ENCODE data around the gene DDO. TPM values are rescaled to one million over a fixed set of nuclear protein-coding genes. Genes with fewer than 3 reads are reported as not detected.
A peak's percentile ranks its signal among the peaks of the same experiment; 100 is the strongest.

Gene DDO
- total and polyA plus RNA-seq, 2 of the 4 experiments (the other 2 are of a cell fraction), result 0.15 to 0.18 TPM

- Histone ChIP-seq H3K36me3 (ENCODE audit: control insufficient read depth, insufficient read depth, low read length) (no peaks in the 10 kb centered on the region), H4K20me1 (ENCODE audit: insufficient read depth, low read length) (no peaks in the 10 kb centered on the region), H3K18ac (ENCODE audit: low read depth, low read length) (no peak overlapping the region), H2BK5ac (ENCODE audit: low read depth, low read length, poor library complexity, severe bottlenecking) (no peak overlapping the region), H3K27me3 (ENCODE audit: control insufficient read depth, insufficient read depth, low read length) (peaks cover 2% of the 10 kb centered on the region), H3K9me1 (ENCODE audit: insufficient read depth, low read length) (0 out of 2 replicates have a peak, but pooled peaks cover 3% of the 10 kb centered on the region), H3K23ac (ENCODE audit: low read depth, low read length) (no peak overlapping the region), H2BK20ac (ENCODE audit: low read depth, low read length) (no peak overlapping the region), H3K4me2 (ENCODE audit: low read depth, low read length) (no peak overlapping the region), H4K8ac (ENCODE audit: low read depth in 2 of 2, low read length in 2 of 2) (no peak overlapping the region), H3K27ac (ENCODE audit: insufficient read depth, low read length) (no peak overlapping the region), H3K56ac (ENCODE audit: extremely low read depth, insufficient read depth, low read length) (no peak overlapping the region), H3K4me1 (ENCODE audit: control insufficient read depth, insufficient read depth, low read length) (no peaks in the 10 kb centered on the region; the same call in 1 of the 2 replicates), H2BK120ac (ENCODE audit: low read depth, low read length) (no peak overlapping the region), H3K9me3 (ENCODE audit: control insufficient read depth, insufficient read depth, low read length) (no peaks in the 10 kb centered on the region), H3K4me3 (ENCODE audit: insufficient read depth, low read depth, low read length) (no peak overlapping the region), H3K9ac (ENCODE audit: low read depth, low read length) (no peak overlapping the region), H3K4ac (ENCODE audit: low read depth, low read length) (no peak overlapping the region), H3K14ac (replicated peaks; ENCODE audit: low read depth, low read length) (no peak overlapping the region), H4K91ac (ENCODE audit: insufficient read depth, low read depth, low read length) (no peak overlapping the region), H3K79me1 (ENCODE audit: low read depth in 1 of 2, low read length in 2 of 2) (no peaks in the 10 kb centered on the region), H2BK15ac (ENCODE audit: low read depth, low read length) (no peak overlapping the region), H2AK9ac (replicated peaks; ENCODE audit: low read depth, low read length, poor library complexity) (no peak overlapping the region), H4K5ac (ENCODE audit: low read depth, low read length) (no peak overlapping the region), H2AK5ac (ENCODE audit: low read depth, low read length) (no peak overlapping the region), H2AFZ (replicated peaks; ENCODE audit: low read length, poor library complexity) (peak overlapping the region; percentile 2)
- CTCF ChIA-PET, result no interaction called here
- intact Hi-C loops (cut with micrococcal nuclease) (no loop called here), in situ Hi-C loops (cut with MboI; ENCODE audit: low sequenced_read_pairs) (no loop called here), dilution Hi-C loops (cut with HindIII; ENCODE audit: low sequenced_read_pairs, unreplicated experiment) (no loop called here)
- POLR2A ChIA-PET (ENCODE audit: unreplicated experiment), result no interaction called here
- 100% methylated on average over 1 of the region's 4 CpGs; no CpG with 5 or more reads in 1 of the 2 experiments for WGBS, 2 experiments (ENCODE audit: extremely low coverage in 2 of 2, insufficient read length in 1 of 2)
- ATAC-seq (ENCODE audit: low read depth) (peak; percentile 61), DNase-seq (peak; percentile 38)
- TF ChIP-seq CEBPB (IDR thresholded peaks at IDR 0.05; ENCODE audit: low read depth, low read length), result no peak
- no peak for TF ChIP-seq FOS (IDR thresholded peaks at IDR 0.05; ENCODE audit: low read depth, low read length)
- TF ChIP-seq SMC3 (IDR thresholded peaks at IDR 0.05; ENCODE audit: low read depth, low read length), result no peak
- TF ChIP-seq CHD1 (IDR thresholded peaks at IDR 0.05; ENCODE audit: low read depth, low read length), result no peak
- TF ChIP-seq BHLHE40 (IDR thresholded peaks at IDR 0.05; ENCODE audit: low read depth, low read length), result no peak
- TF ChIP-seq POLR2A (IDR thresholded peaks at IDR 0.05; ENCODE audit: low read depth, low read length), result no peak
- no peak for TF ChIP-seq MAZ (IDR thresholded peaks at IDR 0.05; ENCODE audit: borderline replicate concordance, low read depth, low read length)
- TF ChIP-seq USF2 (IDR thresholded peaks at IDR 0.05; ENCODE audit: low read depth, low read length), result no peak
- no peak for TF ChIP-seq MAFK (IDR thresholded peaks at IDR 0.05; ENCODE audit: low read depth, low read length)
- TF ChIP-seq RCOR1 (IDR thresholded peaks at IDR 0.05; ENCODE audit: insufficient replicate concordance, low read length), result no peak
- no peak for TF ChIP-seq MXI1 (IDR thresholded peaks at IDR 0.05; ENCODE audit: borderline replicate concordance, low read depth, low read length)
- no peak for TF ChIP-seq NFE2L2 (IDR thresholded peaks at IDR 0.05; ENCODE audit: low read depth, low read length)
- TF ChIP-seq RAD21 (IDR thresholded peaks at IDR 0.05; ENCODE audit: low read length), result no peak
- TF ChIP-seq RFX5 (IDR thresholded peaks at IDR 0.05; ENCODE audit: low read depth, low read length), result no peak
- TF ChIP-seq ELK1 (IDR thresholded peaks at IDR 0.05; ENCODE audit: borderline replicate concordance, low read depth, low read length), result no peak
- no peak for TF ChIP-seq CTCF (conservative IDR thresholded peaks at IDR 0.05; ENCODE audit: low read depth, low read length)
- no TSS peak for BruUV-seq (replicated peaks)
Observed at GRCh38 chr6:110398778-110399177, 16.6 kb downstream of the DDO start.
